ENCODE measurements around the gene UBE2V1.

DNA sequence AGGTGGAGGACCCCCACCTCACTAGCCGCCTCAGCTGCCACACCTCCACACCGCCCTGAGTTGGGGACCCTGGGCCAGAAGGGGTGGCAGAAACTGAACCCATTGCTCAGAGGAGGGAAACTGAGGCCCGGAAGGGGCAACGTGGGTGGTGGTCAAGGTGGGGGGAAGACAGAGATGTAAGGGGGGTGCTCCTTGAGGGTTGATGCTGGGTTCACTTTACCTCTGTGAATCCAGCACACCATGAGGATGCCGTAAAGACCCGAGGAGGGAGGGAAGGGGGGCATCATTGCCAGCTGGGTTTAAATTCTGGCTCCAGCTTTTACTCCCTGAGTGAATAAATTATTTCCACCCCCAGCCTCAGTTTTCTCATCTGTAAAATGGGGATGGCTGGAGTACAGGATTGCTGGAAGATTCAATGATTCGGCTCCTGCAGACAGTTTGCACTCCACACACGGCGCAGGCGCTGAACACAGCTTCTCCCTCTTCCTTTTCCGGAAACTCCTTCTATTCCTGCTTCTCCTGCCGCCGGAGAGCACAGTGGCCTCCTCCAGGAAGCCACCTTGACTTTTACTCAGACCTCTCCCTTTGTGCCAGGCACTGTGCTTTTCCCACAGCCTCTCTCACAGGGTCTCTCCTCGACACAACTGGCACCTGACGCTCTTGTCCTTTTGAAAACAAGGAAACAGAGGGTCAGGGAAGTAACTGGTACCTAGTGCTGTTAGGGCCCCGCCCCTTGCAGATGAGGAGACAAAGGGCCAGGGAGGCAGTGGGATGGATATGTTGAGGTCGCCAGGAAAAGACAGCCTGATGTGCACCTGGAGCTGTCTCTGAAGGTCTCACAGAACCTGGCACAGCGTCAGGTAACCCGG, 59.4 kb downstream of the UBE2V1 start:
- TF ChIP-seq, protein P1, sequence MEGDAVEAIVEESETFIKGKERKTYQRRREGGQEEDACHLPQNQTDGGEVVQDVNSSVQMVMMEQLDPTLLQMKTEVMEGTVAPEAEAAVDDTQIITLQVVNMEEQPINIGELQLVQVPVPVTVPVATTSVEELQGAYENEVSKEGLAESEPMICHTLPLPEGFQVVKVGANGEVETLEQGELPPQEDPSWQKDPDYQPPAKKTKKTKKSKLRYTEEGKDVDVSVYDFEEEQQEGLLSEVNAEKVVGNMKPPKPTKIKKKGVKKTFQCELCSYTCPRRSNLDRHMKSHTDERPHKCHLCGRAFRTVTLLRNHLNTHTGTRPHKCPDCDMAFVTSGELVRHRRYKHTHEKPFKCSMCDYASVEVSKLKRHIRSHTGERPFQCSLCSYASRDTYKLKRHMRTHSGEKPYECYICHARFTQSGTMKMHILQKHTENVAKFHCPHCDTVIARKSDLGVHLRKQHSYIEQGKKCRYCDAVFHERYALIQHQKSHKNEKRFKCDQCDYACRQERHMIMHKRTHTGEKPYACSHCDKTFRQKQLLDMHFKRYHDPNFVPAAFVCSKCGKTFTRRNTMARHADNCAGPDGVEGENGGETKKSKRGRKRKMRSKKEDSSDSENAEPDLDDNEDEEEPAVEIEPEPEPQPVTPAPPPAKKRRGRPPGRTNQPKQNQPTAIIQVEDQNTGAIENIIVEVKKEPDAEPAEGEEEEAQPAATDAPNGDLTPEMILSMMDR (conservative IDR thresholded peaks at IDR 0.05; ENCODE audit: low read depth, low read length), result no peak
- TF ChIP-seq EZH2 (IDR thresholded peaks at IDR 0.05; ENCODE audit: low read length, unreplicated experiment), result no peak
